Adrenal gland (tissue), 5 donors: ENCODE measurements around the gene RGMB.

Experiments used
- CTCF ChIP-seq, 6 experiments: fragments of 450-650 bp in 4 of 6; fragments of 200-600 bp in 2 of 6; sonication (generic) in 1 of 6; IDR thresholded peaks; 1 replicate in 5 of 6; 2 replicates in 1 of 6; pipeline versions ENCODE4 v1.5.1 to v1.8.0; 2016 to 2021; ENCODE audit warnings: antibody characterized with exemption in 6 of 6, mild to moderate bottlenecking in 2 of 6, moderate library complexity in 1 of 6
- POLR2A ChIP-seq, 2 donors: fragments of 450-650 bp; IDR thresholded peaks; one replicate each; pipeline ENCODE4 v1.6.1; 2017; ENCODE audit warnings: antibody characterized with exemption in 2 of 2, mild to moderate bottlenecking in 2 of 2, moderate library complexity in 1 of 2
- donor health status: DM: no; HTN: no; CAD: no.

GRCh38 chr5:98845878-98846277, 72.4 kb downstream of the RGMB start:
- TF ChIP-seq CTCF (IDR thresholded peaks at IDR 0.05) = no peak
- no peak for TF ChIP-seq POLR2A (IDR thresholded peaks at IDR 0.05)
